Measurements from ENCODE around the gene TBC1D4. TPM values are rescaled to one million over a fixed set of nuclear protein-coding genes. Genes with fewer than 3 reads are reported as not detected.

TBC1D4 gene
- total RNA-seq, 4 donors from 2014 or later: 10.5 to 35.0 (median 33.1) TPM

DNA sequence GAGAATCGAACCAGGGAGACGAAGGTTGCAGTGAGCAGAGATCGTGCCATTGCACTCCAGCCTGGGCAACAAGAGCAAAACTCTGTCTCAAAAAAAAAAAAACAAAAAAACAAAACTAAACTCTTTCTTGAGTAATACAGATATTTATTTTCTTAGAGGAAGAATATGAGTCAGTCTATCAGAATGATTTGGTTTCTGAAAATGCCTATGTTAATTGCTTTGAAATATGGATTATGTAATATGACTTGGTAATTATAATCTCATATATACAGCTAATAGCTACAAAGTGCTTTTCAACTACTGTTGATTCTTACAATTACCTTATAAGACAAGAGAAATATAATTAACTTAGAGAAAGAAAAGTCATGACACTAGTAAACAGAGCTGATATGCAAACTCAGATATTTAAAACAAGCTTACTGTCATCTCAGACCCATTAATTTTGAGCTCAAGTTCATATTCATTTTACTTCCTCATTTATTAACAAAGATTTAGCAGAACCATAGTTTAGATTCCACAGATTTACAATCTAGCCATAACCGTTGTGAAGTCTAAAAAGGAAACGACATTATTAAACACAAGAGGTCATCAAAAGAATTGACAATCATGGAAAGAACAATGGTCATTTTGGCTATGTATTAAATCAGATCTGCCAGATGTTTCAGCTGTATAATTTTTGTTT, 88.0 kb downstream of the TBC1D4 start:
- Histone ChIP-seq H3K4me3 (no peak overlapping the region), H3K4me1 (no peaks in the 10 kb centered on the region), H3K27me3 (no peaks in the 10 kb centered on the region), H3K9me3 (no peaks in the 10 kb centered on the region), H3K36me3 (no peaks in the 10 kb centered on the region), H3K27ac (no peak overlapping the region)
- no peak for DNase-seq
- TF ChIP-seq POLR2A (IDR thresholded peaks at IDR 0.05): no peak
- TF ChIP-seq, protein P1, sequence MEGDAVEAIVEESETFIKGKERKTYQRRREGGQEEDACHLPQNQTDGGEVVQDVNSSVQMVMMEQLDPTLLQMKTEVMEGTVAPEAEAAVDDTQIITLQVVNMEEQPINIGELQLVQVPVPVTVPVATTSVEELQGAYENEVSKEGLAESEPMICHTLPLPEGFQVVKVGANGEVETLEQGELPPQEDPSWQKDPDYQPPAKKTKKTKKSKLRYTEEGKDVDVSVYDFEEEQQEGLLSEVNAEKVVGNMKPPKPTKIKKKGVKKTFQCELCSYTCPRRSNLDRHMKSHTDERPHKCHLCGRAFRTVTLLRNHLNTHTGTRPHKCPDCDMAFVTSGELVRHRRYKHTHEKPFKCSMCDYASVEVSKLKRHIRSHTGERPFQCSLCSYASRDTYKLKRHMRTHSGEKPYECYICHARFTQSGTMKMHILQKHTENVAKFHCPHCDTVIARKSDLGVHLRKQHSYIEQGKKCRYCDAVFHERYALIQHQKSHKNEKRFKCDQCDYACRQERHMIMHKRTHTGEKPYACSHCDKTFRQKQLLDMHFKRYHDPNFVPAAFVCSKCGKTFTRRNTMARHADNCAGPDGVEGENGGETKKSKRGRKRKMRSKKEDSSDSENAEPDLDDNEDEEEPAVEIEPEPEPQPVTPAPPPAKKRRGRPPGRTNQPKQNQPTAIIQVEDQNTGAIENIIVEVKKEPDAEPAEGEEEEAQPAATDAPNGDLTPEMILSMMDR (IDR thresholded peaks at IDR 0.05): no peak

DNA sequence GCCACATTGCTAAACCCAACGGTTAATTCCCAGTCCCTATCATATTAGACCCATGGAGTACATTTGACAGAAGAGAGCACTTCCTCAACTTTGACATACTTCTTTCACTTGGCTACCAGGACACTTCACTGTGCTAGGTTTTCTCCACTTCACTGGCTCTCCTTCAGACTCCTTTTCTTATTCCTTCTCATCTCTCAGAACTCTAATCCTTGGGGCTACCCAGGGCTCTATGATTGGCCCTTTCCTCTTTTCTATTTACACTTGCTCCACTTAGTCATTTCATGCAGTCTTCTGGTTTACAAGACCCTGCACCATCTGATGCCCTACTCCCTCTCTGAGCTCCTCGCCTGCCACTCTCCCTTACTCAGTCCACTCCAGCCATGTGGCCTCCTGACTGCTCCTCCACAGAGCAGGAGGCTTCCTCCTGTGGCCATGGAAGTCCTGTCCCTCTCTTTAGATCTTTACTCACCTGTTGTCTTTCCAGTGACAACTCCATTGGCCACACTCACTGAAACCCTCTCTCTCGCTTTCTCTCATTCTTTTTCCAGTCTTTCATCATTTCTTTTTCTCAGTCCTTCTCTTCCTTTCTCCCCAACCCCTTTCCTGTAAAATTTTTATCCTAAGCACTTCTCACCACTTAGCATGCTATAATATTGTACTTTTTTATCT, 90.4 kb downstream of the TBC1D4 start:
- Histone ChIP-seq H3K27ac (no peak overlapping the region), H3K27me3 (no peaks in the 10 kb centered on the region)
- TF ChIP-seq, protein P1 (IDR thresholded peaks at IDR 0.05): no peak
- TF ChIP-seq POLR2A (IDR thresholded peaks at IDR 0.05): no peak

DNA sequence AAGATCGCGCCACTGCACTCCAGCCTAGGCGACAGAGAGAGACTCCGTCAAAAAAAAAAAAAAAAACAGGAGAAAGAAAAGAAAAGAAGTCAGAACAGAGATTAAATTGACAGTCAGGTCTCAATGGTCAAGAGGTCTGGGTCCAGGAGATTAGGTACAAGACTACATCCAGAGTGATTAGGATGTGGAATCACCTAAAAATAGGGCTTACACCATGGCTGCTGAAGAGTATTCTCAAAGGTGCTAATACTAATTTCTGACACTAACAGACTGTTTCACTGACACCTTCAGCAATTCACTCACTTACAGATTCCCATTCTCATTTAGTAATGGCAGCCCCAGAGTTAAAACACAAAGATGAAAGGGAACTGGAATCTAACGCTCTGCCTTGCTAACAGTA, 91.7 kb downstream of the TBC1D4 start:
- H3K27me3 ChIP-seq: no peaks in the 10 kb centered on the region
- H3K9me3 ChIP-seq: no peaks in the 10 kb centered on the region
- DNase-seq: no peak
- no peak overlapping the region for H3K4me3 ChIP-seq
- TF ChIP-seq POLR2A (IDR thresholded peaks at IDR 0.05): no peak
- TF ChIP-seq, protein P1 (IDR thresholded peaks at IDR 0.05): no peak
- H3K27ac ChIP-seq: no peak overlapping the region
- H3K36me3 ChIP-seq: no peaks in the 10 kb centered on the region
- H3K4me1 ChIP-seq: no peaks in the 10 kb centered on the region

More for the DNA sequence above, 90.4 kb downstream of the TBC1D4 start:
- Histone ChIP-seq H3K9me3 (no peaks in the 10 kb centered on the region), H3K4me1 (no peaks in the 10 kb centered on the region), H3K4me3 (no peak overlapping the region), H3K36me3 (no peaks in the 10 kb centered on the region)
- no peak for DNase-seq

GRCh38 chr13:75385708-75386083, 96.3 kb downstream of the TBC1D4 start:
- Histone ChIP-seq H3K9me3 (no peaks in the 10 kb centered on the region), H3K27ac (no peak overlapping the region), H3K27me3 (no peaks in the 10 kb centered on the region), H3K4me3 (no peak overlapping the region), H3K36me3 (no peaks in the 10 kb centered on the region), H3K4me1 (no peaks in the 10 kb centered on the region)
- no peak for DNase-seq
- TF ChIP-seq, protein P1 (IDR thresholded peaks at IDR 0.05): no peak
- no peak for TF ChIP-seq POLR2A (IDR thresholded peaks at IDR 0.05)

GRCh38 chr13:75384879-75385707, 96.9 kb downstream of the TBC1D4 start:
- H3K27ac ChIP-seq: no peak overlapping the region
- no peak for DNase-seq
- no peaks in the 10 kb centered on the region for H3K27me3 ChIP-seq
- H3K4me3 ChIP-seq: no peak overlapping the region
- no peaks in the 10 kb centered on the region for H3K36me3 ChIP-seq
- H3K9me3 ChIP-seq: no peaks in the 10 kb centered on the region
- no peaks in the 10 kb centered on the region for H3K4me1 ChIP-seq
- TF ChIP-seq, protein P1 (IDR thresholded peaks at IDR 0.05): no peak
